ENCODE results near the gene PTPRK. TPM values are rescaled to one million over a fixed set of nuclear protein-coding genes. Genes with fewer than 3 reads are reported as not detected.

Gene PTPRK
- total RNA-seq, 1 donor from 2014 or later = 117 TPM

- no peak overlapping the region for H3K4me3 ChIP-seq (ENCODE audit: low read depth, low read length)
- no peaks in the 10 kb centered on the region for H3K27me3 ChIP-seq (ENCODE audit: control insufficient read depth, insufficient read depth, low read length)
- no peak for DNase-seq (ENCODE audit: low read depth)
- no peaks in the 10 kb centered on the region for H3K36me3 ChIP-seq (ENCODE audit: control insufficient read depth, insufficient read depth, low read length)
- TF ChIP-seq CTCF (IDR thresholded peaks at IDR 0.05; ENCODE audit: insufficient read depth, low read length, poor library complexity, severe bottlenecking) = no peak
Observed at GRCh38 chr6:128200789-128201188, 319.6 kb downstream of the PTPRK start.

GRCh38 chr6:128199461-128199860 is 320.9 kb downstream of the PTPRK start:
- TF ChIP-seq CTCF (IDR thresholded peaks at IDR 0.05; ENCODE audit: insufficient read depth, low read length, poor library complexity, severe bottlenecking) = no peak
- Histone ChIP-seq H3K4me3 (ENCODE audit: low read depth, low read length) (no peak overlapping the region), H3K36me3 (ENCODE audit: control insufficient read depth, insufficient read depth, low read length) (no peaks in the 10 kb centered on the region), H3K27me3 (ENCODE audit: control insufficient read depth, insufficient read depth, low read length) (no peaks in the 10 kb centered on the region)
- DNase-seq (ENCODE audit: low read depth) = no peak

GRCh38 chr6:128192972-128193371 is 327.4 kb downstream of the PTPRK start:
- no peak for DNase-seq (ENCODE audit: low read depth)
- H3K36me3 ChIP-seq (ENCODE audit: control insufficient read depth, insufficient read depth, low read length) = no peaks in the 10 kb centered on the region
- H3K27me3 ChIP-seq (ENCODE audit: control insufficient read depth, insufficient read depth, low read length) = no peaks in the 10 kb centered on the region
- TF ChIP-seq CTCF (IDR thresholded peaks at IDR 0.05; ENCODE audit: insufficient read depth, low read length, poor library complexity, severe bottlenecking) = no peak
- no peak overlapping the region for H3K4me3 ChIP-seq (ENCODE audit: low read depth, low read length)

- no peak for TF ChIP-seq CTCF (IDR thresholded peaks at IDR 0.05; ENCODE audit: insufficient read depth, low read length, poor library complexity, severe bottlenecking)
Observed at GRCh38 chr6:128188678-128189077, 331.7 kb downstream of the PTPRK start.

GRCh38 chr6:128186729-128187128 is 333.7 kb downstream of the PTPRK start:
- H3K4me3 ChIP-seq (ENCODE audit: low read depth, low read length) = no peak overlapping the region
- DNase-seq (ENCODE audit: low read depth) = no peak
- no peaks in the 10 kb centered on the region for H3K36me3 ChIP-seq (ENCODE audit: control insufficient read depth, insufficient read depth, low read length)
- no peak for TF ChIP-seq CTCF (IDR thresholded peaks at IDR 0.05; ENCODE audit: insufficient read depth, low read length, poor library complexity, severe bottlenecking)
- no peaks in the 10 kb centered on the region for H3K27me3 ChIP-seq (ENCODE audit: control insufficient read depth, insufficient read depth, low read length)

More at GRCh38 chr6:128188678-128189077, 331.7 kb downstream of the PTPRK start:
- no peak overlapping the region for H3K4me3 ChIP-seq (ENCODE audit: low read depth, low read length)
- no peaks in the 10 kb centered on the region for H3K36me3 ChIP-seq (ENCODE audit: control insufficient read depth, insufficient read depth, low read length)
- no peaks in the 10 kb centered on the region for H3K27me3 ChIP-seq (ENCODE audit: control insufficient read depth, insufficient read depth, low read length)
- no peak for DNase-seq (ENCODE audit: low read depth)

- no peaks in the 10 kb centered on the region for H3K36me3 ChIP-seq (ENCODE audit: control insufficient read depth, insufficient read depth, low read length)
- DNase-seq (ENCODE audit: low read depth) = no peak
- H3K4me3 ChIP-seq (ENCODE audit: low read depth, low read length) = no peak overlapping the region
- TF ChIP-seq CTCF (IDR thresholded peaks at IDR 0.05; ENCODE audit: insufficient read depth, low read length, poor library complexity, severe bottlenecking) = no peak
- no peaks in the 10 kb centered on the region for H3K27me3 ChIP-seq (ENCODE audit: control insufficient read depth, insufficient read depth, low read length)
Observed at GRCh38 chr6:128179876-128180438, 340.4 kb downstream of the PTPRK start.
